ENCODE results near the gene USP31.

USP31 gene

GRCh38 chr16:23068079-23068736 is 81.0 kb downstream of the USP31 start:
- DNase-seq (ENCODE audit: low read depth, low spot score), result no peak
- WGBS (ENCODE audit: insufficient coverage, insufficient read length), result no CpG with 5 or more reads among the region's 20 CpGs
- no peak overlapping the region for H3K4me3 ChIP-seq (ENCODE audit: low read length)
- H3K36me3 ChIP-seq (ENCODE audit: control insufficient read depth, insufficient read depth, low read length), result peaks cover 21% of the 10 kb centered on the region
- no peaks in the 10 kb centered on the region for H3K4me1 ChIP-seq (ENCODE audit: control insufficient read depth, insufficient read depth, low read length)
- no peak overlapping the region for H3K27ac ChIP-seq (ENCODE audit: low read length)
- H3K9me3 ChIP-seq (ENCODE audit: control insufficient read depth, insufficient read depth, low read length), result no peaks in the 10 kb centered on the region
- no peaks in the 10 kb centered on the region for H3K27me3 ChIP-seq (ENCODE audit: control insufficient read depth, insufficient read depth, low read length)

DNA sequence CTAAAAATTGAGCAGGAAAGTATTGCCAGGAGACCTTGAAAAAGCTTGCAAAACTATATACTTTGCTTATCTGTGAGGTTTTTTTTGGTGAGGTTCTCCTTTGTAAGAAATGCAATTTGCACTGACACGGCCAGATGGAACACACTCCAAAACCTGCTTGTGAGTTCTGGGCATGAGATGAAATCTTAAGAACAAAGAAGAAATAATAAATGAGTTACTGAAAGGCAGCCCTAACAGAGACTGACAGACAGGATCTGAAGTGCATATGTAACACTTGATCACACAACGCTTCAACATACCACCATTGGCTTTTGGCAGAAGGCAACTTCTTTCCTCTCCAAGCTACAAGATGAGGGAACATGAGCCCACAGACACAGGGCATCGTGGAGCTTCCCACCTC is 82.6 kb downstream of the USP31 start:
- Histone ChIP-seq H3K9me3 (ENCODE audit: control insufficient read depth, insufficient read depth, low read length) (no peaks in the 10 kb centered on the region), H3K36me3 (ENCODE audit: control insufficient read depth, insufficient read depth, low read length) (peaks cover 17% of the 10 kb centered on the region), H3K27me3 (ENCODE audit: control insufficient read depth, insufficient read depth, low read length) (no peaks in the 10 kb centered on the region), H3K27ac (ENCODE audit: low read length) (no peak overlapping the region), H3K4me1 (ENCODE audit: control insufficient read depth, insufficient read depth, low read length) (no peaks in the 10 kb centered on the region), H3K4me3 (ENCODE audit: low read length) (no peak overlapping the region)
- WGBS (ENCODE audit: insufficient coverage, insufficient read length), result no CpG with 5 or more reads among the region's 3 CpGs
- no peak for DNase-seq (ENCODE audit: low read depth, low spot score)

GRCh38 chr16:23064639-23065038 is 84.6 kb downstream of the USP31 start:
- Histone ChIP-seq H3K4me1 (ENCODE audit: control insufficient read depth, insufficient read depth, low read length) (peaks cover 1% of the 10 kb centered on the region; the same call in 1 of the 2 replicates), H3K36me3 (ENCODE audit: control insufficient read depth, insufficient read depth, low read length) (peaks cover 12% of the 10 kb centered on the region), H3K27ac (ENCODE audit: low read length) (no peak overlapping the region), H3K9me3 (ENCODE audit: control insufficient read depth, insufficient read depth, low read length) (no peaks in the 10 kb centered on the region), H3K27me3 (ENCODE audit: control insufficient read depth, insufficient read depth, low read length) (no peaks in the 10 kb centered on the region), H3K4me3 (ENCODE audit: low read length) (no peak overlapping the region)
- no CpG with 5 or more reads among the region's 9 CpGs for WGBS (ENCODE audit: insufficient coverage, insufficient read length)
- DNase-seq (ENCODE audit: low read depth, low spot score), result no peak

DNA sequence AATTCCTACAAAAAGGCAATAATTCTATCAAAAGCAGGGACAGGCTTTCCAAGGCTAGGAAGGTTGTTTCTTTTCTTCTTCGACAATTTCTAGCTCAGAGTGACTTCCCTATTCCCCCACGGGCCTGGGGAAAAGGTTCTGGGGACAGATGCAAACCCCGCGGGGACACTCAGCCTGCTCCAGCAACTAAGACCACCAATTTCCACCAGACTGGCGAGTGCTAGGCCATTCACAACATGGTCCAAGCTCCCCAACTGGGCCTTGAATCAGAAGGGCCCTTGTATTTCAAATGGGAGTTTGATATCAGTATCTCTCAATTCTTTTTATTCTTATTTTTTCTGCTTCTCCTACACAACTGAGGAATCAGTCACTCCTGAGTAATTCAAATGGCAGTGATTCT is 86.7 kb downstream of the USP31 start:
- no peaks in the 10 kb centered on the region for H3K36me3 ChIP-seq (ENCODE audit: control insufficient read depth, insufficient read depth, low read length)
- WGBS (ENCODE audit: insufficient coverage, insufficient read length), result no CpG with 5 or more reads among the region's 5 CpGs
- H3K4me3 ChIP-seq (ENCODE audit: low read length), result no peak overlapping the region
- peaks cover 3% of the 10 kb centered on the region; the same call in 1 of the 2 replicates for H3K4me1 ChIP-seq (ENCODE audit: control insufficient read depth, insufficient read depth, low read length)
- H3K27ac ChIP-seq (ENCODE audit: low read length), result no peak overlapping the region
- no peak for DNase-seq (ENCODE audit: low read depth, low spot score)
- H3K27me3 ChIP-seq (ENCODE audit: control insufficient read depth, insufficient read depth, low read length), result no peaks in the 10 kb centered on the region
- no peaks in the 10 kb centered on the region for H3K9me3 ChIP-seq (ENCODE audit: control insufficient read depth, insufficient read depth, low read length)

DNA sequence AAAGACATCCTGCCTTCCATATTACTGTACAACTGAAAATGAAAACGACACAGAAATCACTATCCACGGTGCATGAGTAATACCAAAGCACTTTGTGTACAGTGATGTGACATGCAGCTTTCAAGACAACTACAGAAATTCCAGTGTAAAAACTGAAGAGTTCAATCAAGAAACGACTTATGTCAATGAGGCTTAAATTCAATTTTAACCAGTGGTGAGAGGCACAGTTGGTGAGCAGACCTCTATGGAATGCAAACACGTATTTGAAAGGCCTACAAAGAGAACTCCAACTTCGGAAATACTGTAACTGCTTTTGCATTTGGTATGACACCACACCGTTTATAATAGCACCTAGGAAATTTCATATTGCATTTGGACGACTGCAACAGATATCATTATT is 87.6 kb downstream of the USP31 start:
- WGBS (ENCODE audit: insufficient coverage, insufficient read length), result no CpG with 5 or more reads among the region's 7 CpGs
- no peak for DNase-seq (ENCODE audit: low read depth, low spot score)
- Histone ChIP-seq H3K9me3 (ENCODE audit: control insufficient read depth, insufficient read depth, low read length) (no peaks in the 10 kb centered on the region), H3K36me3 (ENCODE audit: control insufficient read depth, insufficient read depth, low read length) (no peaks in the 10 kb centered on the region), H3K27ac (ENCODE audit: low read length) (no peak overlapping the region), H3K4me3 (ENCODE audit: low read length) (no peak overlapping the region), H3K27me3 (ENCODE audit: control insufficient read depth, insufficient read depth, low read length) (no peaks in the 10 kb centered on the region), H3K4me1 (ENCODE audit: control insufficient read depth, insufficient read depth, low read length) (peaks cover 3% of the 10 kb centered on the region; the same call in 1 of the 2 replicates)

GRCh38 chr16:23060458-23061320 is 88.6 kb downstream of the USP31 start:
- no peak overlapping the region for H3K27ac ChIP-seq (ENCODE audit: low read length)
- H3K36me3 ChIP-seq (ENCODE audit: control insufficient read depth, insufficient read depth, low read length), result no peaks in the 10 kb centered on the region
- WGBS (ENCODE audit: insufficient coverage, insufficient read length), result no CpG with 5 or more reads among the region's 9 CpGs
- H3K4me3 ChIP-seq (ENCODE audit: low read length), result no peak overlapping the region
- DNase-seq (ENCODE audit: low read depth, low spot score), result peak; percentile 43
- no peaks in the 10 kb centered on the region for H3K9me3 ChIP-seq (ENCODE audit: control insufficient read depth, insufficient read depth, low read length)
- peaks cover 3% of the 10 kb centered on the region; the same call in 1 of the 2 replicates for H3K4me1 ChIP-seq (ENCODE audit: control insufficient read depth, insufficient read depth, low read length)
- no peaks in the 10 kb centered on the region for H3K27me3 ChIP-seq (ENCODE audit: control insufficient read depth, insufficient read depth, low read length)

- H3K27me3 ChIP-seq (ENCODE audit: control insufficient read depth, insufficient read depth, low read length), result no peaks in the 10 kb centered on the region
- H3K4me1 ChIP-seq (ENCODE audit: control insufficient read depth, insufficient read depth, low read length), result peaks cover 3% of the 10 kb centered on the region; the same call in 1 of the 2 replicates
- H3K9me3 ChIP-seq (ENCODE audit: control insufficient read depth, insufficient read depth, low read length), result no peaks in the 10 kb centered on the region
- H3K4me3 ChIP-seq (ENCODE audit: low read length), result no peak overlapping the region
- no peak overlapping the region for H3K27ac ChIP-seq (ENCODE audit: low read length)
- H3K36me3 ChIP-seq (ENCODE audit: control insufficient read depth, insufficient read depth, low read length), result no peaks in the 10 kb centered on the region
- DNase-seq (ENCODE audit: low read depth, low spot score), result no peak
- WGBS (ENCODE audit: insufficient coverage, insufficient read length), result no CpG with 5 or more reads among the region's 5 CpGs
These were observed 89.8 kb downstream of the USP31 start for GRCh38 chr16:23059433-23059832.

- Histone ChIP-seq H3K36me3 (ENCODE audit: control insufficient read depth, insufficient read depth, low read length) (no peaks in the 10 kb centered on the region), H3K27me3 (ENCODE audit: control insufficient read depth, insufficient read depth, low read length) (no peaks in the 10 kb centered on the region), H3K27ac (ENCODE audit: low read length) (no peak overlapping the region), H3K9me3 (ENCODE audit: control insufficient read depth, insufficient read depth, low read length) (no peaks in the 10 kb centered on the region), H3K4me1 (ENCODE audit: control insufficient read depth, insufficient read depth, low read length) (peaks cover 3% of the 10 kb centered on the region; the same call in 1 of the 2 replicates), H3K4me3 (ENCODE audit: low read length) (no peak overlapping the region)
- no CpG with 5 or more reads among the region's 4 CpGs for WGBS (ENCODE audit: insufficient coverage, insufficient read length)
- no peak for DNase-seq (ENCODE audit: low read depth, low spot score)
These were observed 90.7 kb downstream of the USP31 start for GRCh38 chr16:23058576-23058975.

- DNase-seq (ENCODE audit: low read depth, low spot score), result no peak
- no CpG with 5 or more reads among the region's 1 CpG for WGBS (ENCODE audit: insufficient coverage, insufficient read length)
- Histone ChIP-seq H3K9me3 (ENCODE audit: control insufficient read depth, insufficient read depth, low read length) (no peaks in the 10 kb centered on the region), H3K4me3 (ENCODE audit: low read length) (no peak overlapping the region), H3K27ac (ENCODE audit: low read length) (no peak overlapping the region), H3K27me3 (ENCODE audit: control insufficient read depth, insufficient read depth, low read length) (no peaks in the 10 kb centered on the region), H3K36me3 (ENCODE audit: control insufficient read depth, insufficient read depth, low read length) (no peaks in the 10 kb centered on the region), H3K4me1 (ENCODE audit: control insufficient read depth, insufficient read depth, low read length) (peaks cover 3% of the 10 kb centered on the region; the same call in 1 of the 2 replicates)
These were observed 92.1 kb downstream of the USP31 start for GRCh38 chr16:23057013-23057596.

- DNase-seq (ENCODE audit: low read depth, low spot score), result no peak
- no peaks in the 10 kb centered on the region for H3K27me3 ChIP-seq (ENCODE audit: control insufficient read depth, insufficient read depth, low read length)
- no CpG with 5 or more reads among the region's 3 CpGs for WGBS (ENCODE audit: insufficient coverage, insufficient read length)
- H3K4me1 ChIP-seq (ENCODE audit: control insufficient read depth, insufficient read depth, low read length), result peaks cover 3% of the 10 kb centered on the region; the same call in 1 of the 2 replicates
- H3K36me3 ChIP-seq (ENCODE audit: control insufficient read depth, insufficient read depth, low read length), result no peaks in the 10 kb centered on the region
- no peak overlapping the region for H3K27ac ChIP-seq (ENCODE audit: low read length)
- no peaks in the 10 kb centered on the region for H3K9me3 ChIP-seq (ENCODE audit: control insufficient read depth, insufficient read depth, low read length)
- H3K4me3 ChIP-seq (ENCODE audit: low read length), result no peak overlapping the region
These were observed 93.8 kb downstream of the USP31 start for GRCh38 chr16:23055481-23055880.
